MM.1S (cell line): ENCODE data around the gene MBOAT1.

ENCODE experiments used
- CTCF ChIP-seq: fragments of 300-600 bp; sonication (generic); IDR thresholded peaks from 2 replicates; pipeline ENCODE4 v1.5.1; 2016; ENCODE audit warnings: antibody characterized with exemption, low read length, mixed read lengths
- EZH2 ChIP-seq: fragments of 300-600 bp; sonication (generic); optimal IDR thresholded peaks from 2 replicates; pipeline ENCODE3; 2017; ENCODE audit warnings: low read depth, mild to moderate bottlenecking, antibody characterized with exemption, low read length, mixed read lengths
- EZH2phosphoT487 ChIP-seq: fragments of 300-600 bp; sonication (generic); IDR thresholded peaks from 2 replicates; pipeline ENCODE4 v1.6.1; 2018; ENCODE audit warnings: antibody characterized with exemption, low read length

- TF ChIP-seq CTCF, result no peak
- TF ChIP-seq EZH2, result no peak
- TF ChIP-seq EZH2phosphoT487, result no peak
Measured at GRCh38 chr6:20128018-20128417, 84.3 kb downstream of the MBOAT1 start.
